Parathyroid adenoma (tissue), 2 donors: ENCODE data around the gene EEF2KMT.
"Not testable (repeated sequence)": the region's sequence is repeated elsewhere in the genome, so short reads cannot be mapped to it uniquely, and the experiment has no call there.

ENCODE experiments used
- H2AFZ ChIP-seq: fragments of 300-600 bp; sonication (generic); one replicate; pipeline ENCODE4 v1.7.0; 2017; ENCODE audit warnings: antibody characterized with exemption, mild to moderate bottlenecking
- H3K27ac ChIP-seq: fragments of 300-600 bp; sonication (generic); one replicate; pipeline ENCODE4 v1.7.0; 2017
- H3K27me3 ChIP-seq: fragments of 300-600 bp; sonication (generic); one replicate; pipeline ENCODE4 v1.7.0; 2017; ENCODE audit warnings: low read length; ENCODE audit not compliant: control insufficient read depth, insufficient read depth
- H3K36me3 ChIP-seq: fragments of 300-600 bp; sonication (generic); one replicate; pipeline ENCODE4 v1.7.0; 2017; ENCODE audit warnings: low read length; ENCODE audit not compliant: control insufficient read depth, insufficient read depth
- H3K4me1 ChIP-seq: fragments of 300-600 bp; sonication (generic); one replicate; pipeline ENCODE4 v1.7.0; 2017; ENCODE audit warnings: control low read depth
- H3K4me2 ChIP-seq: fragments of 300-600 bp; sonication (generic); one replicate; pipeline ENCODE4 v1.7.0; 2017; ENCODE audit warnings: low read length
- H3K4me3 ChIP-seq: fragments of 300-600 bp; sonication (generic); one replicate; pipeline ENCODE4 v1.7.0; 2017; ENCODE audit warnings: low read depth, low read length
- H3K79me2 ChIP-seq: fragments of 300-600 bp; sonication (generic); one replicate; pipeline ENCODE4 v1.7.0; 2017; ENCODE audit warnings: control low read depth
- H3K9ac ChIP-seq: fragments of 300-600 bp; sonication (generic); one replicate; pipeline ENCODE4 v1.7.0; 2017; ENCODE audit warnings: mild to moderate bottlenecking
- H3K9me3 ChIP-seq: fragments of 300-600 bp; sonication (generic); one replicate; pipeline ENCODE4 v1.7.0; 2017; ENCODE audit warnings: low read length; ENCODE audit not compliant: control insufficient read depth
- TF ChIP-seq, protein P1 (sequence below): fragments of 300-600 bp; sonication (generic); IDR thresholded peaks from one replicate; pipeline ENCODE4 v1.7.0; 2017; ENCODE audit warnings: antibody characterized with exemption, mild to moderate bottlenecking
- donor health status: primary hyperparathyroidism.

Gene EEF2KMT

DNA sequence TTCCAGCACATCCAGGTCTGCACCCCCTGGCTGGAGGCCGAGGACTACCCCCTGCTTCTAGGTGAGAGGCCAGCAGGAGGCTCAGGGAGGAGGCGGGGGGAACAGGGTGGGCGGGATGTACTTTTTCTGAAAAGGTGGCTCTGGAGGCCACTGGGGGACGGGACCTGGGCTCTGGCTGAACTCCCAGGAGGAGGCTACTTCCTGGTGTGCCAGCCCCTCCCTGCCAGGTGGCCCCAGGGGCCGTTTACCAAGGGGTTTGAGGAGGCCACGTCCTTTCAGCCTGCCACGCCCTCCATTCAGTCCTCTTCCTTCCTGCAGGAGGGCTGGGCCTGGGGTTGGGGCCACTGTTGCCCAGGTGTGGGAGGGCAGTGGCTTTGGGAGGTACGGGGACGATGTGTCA lies 16.6 kb downstream of the EEF2KMT start:
- not testable (repeated sequence) for H3K4me2 ChIP-seq, H3K9me3 ChIP-seq, H3K27ac ChIP-seq, H2AFZ ChIP-seq, H3K4me1 ChIP-seq, H3K4me3 ChIP-seq, H3K79me2 ChIP-seq, H3K27me3 ChIP-seq, H3K9ac ChIP-seq, H3K36me3 ChIP-seq

- H3K4me2 ChIP-seq, H3K4me1 ChIP-seq, H3K27ac ChIP-seq, H3K9me3 ChIP-seq, H3K4me3 ChIP-seq, H3K79me2 ChIP-seq, H2AFZ ChIP-seq, H3K9ac ChIP-seq, H3K27me3 ChIP-seq, H3K36me3 ChIP-seq: not testable (repeated sequence)
Observed at GRCh38 chr16:5080461-5080860, 17.1 kb downstream of the EEF2KMT start.

GRCh38 chr16:5078626-5079025 lies 19.0 kb downstream of the EEF2KMT start:
- Histone ChIP-seq H3K27me3 (no peaks in the 10 kb centered on the region), H3K36me3 (no peaks in the 10 kb centered on the region)

GRCh38 chr16:5077304-5077703 lies 20.3 kb downstream of the EEF2KMT start:
- no peaks in the 10 kb centered on the region for H3K36me3 ChIP-seq
- H3K27ac ChIP-seq, result no peak overlapping the region
- no peaks in the 10 kb centered on the region for H3K4me1 ChIP-seq
- no peaks in the 10 kb centered on the region for H3K79me2 ChIP-seq
- H2AFZ ChIP-seq, result no peak overlapping the region
- no peak overlapping the region for H3K4me3 ChIP-seq
- H3K4me2 ChIP-seq, result no peak overlapping the region
- H3K9ac ChIP-seq, result no peak overlapping the region
- H3K9me3 ChIP-seq, result no peaks in the 10 kb centered on the region
- H3K27me3 ChIP-seq, result no peaks in the 10 kb centered on the region
- TF ChIP-seq, protein P1, sequence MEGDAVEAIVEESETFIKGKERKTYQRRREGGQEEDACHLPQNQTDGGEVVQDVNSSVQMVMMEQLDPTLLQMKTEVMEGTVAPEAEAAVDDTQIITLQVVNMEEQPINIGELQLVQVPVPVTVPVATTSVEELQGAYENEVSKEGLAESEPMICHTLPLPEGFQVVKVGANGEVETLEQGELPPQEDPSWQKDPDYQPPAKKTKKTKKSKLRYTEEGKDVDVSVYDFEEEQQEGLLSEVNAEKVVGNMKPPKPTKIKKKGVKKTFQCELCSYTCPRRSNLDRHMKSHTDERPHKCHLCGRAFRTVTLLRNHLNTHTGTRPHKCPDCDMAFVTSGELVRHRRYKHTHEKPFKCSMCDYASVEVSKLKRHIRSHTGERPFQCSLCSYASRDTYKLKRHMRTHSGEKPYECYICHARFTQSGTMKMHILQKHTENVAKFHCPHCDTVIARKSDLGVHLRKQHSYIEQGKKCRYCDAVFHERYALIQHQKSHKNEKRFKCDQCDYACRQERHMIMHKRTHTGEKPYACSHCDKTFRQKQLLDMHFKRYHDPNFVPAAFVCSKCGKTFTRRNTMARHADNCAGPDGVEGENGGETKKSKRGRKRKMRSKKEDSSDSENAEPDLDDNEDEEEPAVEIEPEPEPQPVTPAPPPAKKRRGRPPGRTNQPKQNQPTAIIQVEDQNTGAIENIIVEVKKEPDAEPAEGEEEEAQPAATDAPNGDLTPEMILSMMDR, result no peak

More at GRCh38 chr16:5078626-5079025, 19.0 kb downstream of the EEF2KMT start:
- H3K27ac ChIP-seq, result no peak overlapping the region
- H3K79me2 ChIP-seq, result no peaks in the 10 kb centered on the region
- no peaks in the 10 kb centered on the region for H3K9me3 ChIP-seq
- TF ChIP-seq, protein P1, result no peak
- no peak overlapping the region for H3K4me3 ChIP-seq
- no peaks in the 10 kb centered on the region for H3K4me1 ChIP-seq
- H2AFZ ChIP-seq, result no peak overlapping the region
- no peak overlapping the region for H3K9ac ChIP-seq
- no peak overlapping the region for H3K4me2 ChIP-seq

DNA sequence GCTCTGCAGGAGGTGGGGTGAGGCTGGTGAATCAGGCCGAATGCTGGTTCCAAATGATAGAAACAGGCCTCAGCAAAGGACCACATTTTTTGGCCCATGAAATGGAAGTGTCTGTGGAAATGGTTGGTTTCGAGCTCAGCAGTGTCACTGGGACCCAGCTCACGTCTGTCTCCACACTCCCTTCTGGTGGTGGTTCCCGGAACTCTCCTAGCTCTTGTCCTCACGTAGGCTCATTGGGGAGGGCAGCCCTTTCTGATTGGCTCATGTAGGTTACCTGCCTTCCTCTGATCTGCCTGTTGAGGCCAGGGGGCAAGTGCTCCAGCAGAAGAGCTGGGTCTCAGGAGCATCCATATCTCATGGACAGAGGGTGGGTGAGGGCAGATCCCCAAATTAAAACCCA lies 22.0 kb downstream of the EEF2KMT start:
- H3K79me2 ChIP-seq, result no peaks in the 10 kb centered on the region
- H3K9me3 ChIP-seq, result no peaks in the 10 kb centered on the region
- no peak overlapping the region for H3K4me3 ChIP-seq
- H3K4me1 ChIP-seq, result peaks cover 3% of the 10 kb centered on the region
- H3K27ac ChIP-seq, result no peak overlapping the region
- H3K27me3 ChIP-seq, result no peaks in the 10 kb centered on the region
- no peaks in the 10 kb centered on the region for H3K36me3 ChIP-seq
- TF ChIP-seq, protein P1, result no peak
- H3K4me2 ChIP-seq, result no peak overlapping the region
- H2AFZ ChIP-seq, result no peak overlapping the region
- H3K9ac ChIP-seq, result no peak overlapping the region

GRCh38 chr16:5073771-5074170 lies 23.8 kb downstream of the EEF2KMT start:
- H3K79me2 ChIP-seq, H3K27ac ChIP-seq, H3K9ac ChIP-seq, H3K9me3 ChIP-seq, H3K4me2 ChIP-seq, H3K27me3 ChIP-seq, H3K4me3 ChIP-seq, H3K36me3 ChIP-seq, H2AFZ ChIP-seq, H3K4me1 ChIP-seq: not testable (repeated sequence)
